Natural killer cell treated with Interleukin-12 subunit alpha and Interleukin-12 subunit beta and Interleukin-15 and Interleukin-18, amount 100 ng/mL, for 72 hours (primary cell): ENCODE measurements around the gene KIF1A. TPM values are rescaled to one million over a fixed set of nuclear protein-coding genes. Genes with fewer than 3 reads are reported as not detected.

Experiments
- ATAC-seq, 2 donors: fragments of 150-1000 bp; cut with Tn5 transposase in 1 of 2; sonication (Bioruptor Pico), chemical (Tn5 transposase) in 1 of 2; 2 replicates each; pipeline ENCODE4 v1.10.0; 2021
- DNase-seq: peaks from one replicate; pipeline ENCODE4 v3.0.0; 2022; ENCODE audit warnings: low spot score
- H3K27ac Mint-ChIP-seq, 2 donors: 1 replicate in 1 of 2; 2 replicates in 1 of 2; pipeline ENCODE4 v1.8.0; 2022; ENCODE audit warnings: mixed read lengths in 2 of 2, mild to moderate bottlenecking in 1 of 2, moderate library complexity in 1 of 2
- H3K27me3 Mint-ChIP-seq, 2 donors: 1 replicate in 1 of 2; 2 replicates in 1 of 2; pipeline ENCODE4 v1.8.0; 2022; ENCODE audit warnings: mixed read lengths in 2 of 2
- H3K36me3 Mint-ChIP-seq: one replicate; pipeline ENCODE4 v1.8.0; 2022; ENCODE audit warnings: mixed read lengths
- H3K4me1 Mint-ChIP-seq, 2 donors: 1 replicate in 1 of 2; 2 replicates in 1 of 2; pipeline ENCODE4 v1.8.0; 2022; ENCODE audit warnings: low read depth in 2 of 2, mixed read lengths in 2 of 2, mild to moderate bottlenecking in 1 of 2
- H3K4me3 Mint-ChIP-seq: one replicate; pipeline ENCODE4 v1.8.0; 2022; ENCODE audit warnings: mixed read lengths
- H3K9me3 Mint-ChIP-seq: 2 replicates; pipeline ENCODE4 v1.8.0; 2022; ENCODE audit warnings: mixed read lengths
- total RNA-seq, 2 donors: library from RNA; stranded (reverse); gene quantifications; one replicate each; pipeline ENCODE4 v1.2.3, GENCODE V29; 2022

KIF1A gene
- total RNA-seq, 2 donors from 2014 or later = 0.45 TPM; not detected in 1

- no peaks in the 10 kb centered on the region for H3K36me3 Mint-ChIP-seq
- H3K27me3 Mint-ChIP-seq = peaks cover 0 to 4% of the 10 kb centered on the region in 2 donors
- H3K9me3 Mint-ChIP-seq = no peaks in the 10 kb centered on the region
- peak overlapping the region in 1 of 2 donors; percentile 28 for H3K27ac Mint-ChIP-seq
- ATAC-seq (no peak), DNase-seq (no peak)
- H3K4me3 Mint-ChIP-seq = no peak overlapping the region
- H3K4me1 Mint-ChIP-seq = peaks cover 0 to 5% of the 10 kb centered on the region in 2 donors
Observed at GRCh38 chr2:240835528-240835927, 15.5 kb upstream of the KIF1A start.

- H3K9me3 Mint-ChIP-seq = no peaks in the 10 kb centered on the region
- DNase-seq (no peak), ATAC-seq (no peak)
- peaks cover 0 to 5% of the 10 kb centered on the region in 2 donors for H3K4me1 Mint-ChIP-seq
- H3K4me3 Mint-ChIP-seq = no peak overlapping the region
- no peaks in the 10 kb centered on the region for H3K36me3 Mint-ChIP-seq
- peaks cover 0 to 4% of the 10 kb centered on the region in 2 donors for H3K27me3 Mint-ChIP-seq
- no peak overlapping the region for H3K27ac Mint-ChIP-seq
Observed at GRCh38 chr2:240834377-240834975, 14.5 kb upstream of the KIF1A start.

- ATAC-seq (no peak), DNase-seq (no peak)
- H3K27me3 Mint-ChIP-seq = peaks cover 3 to 11% of the 10 kb centered on the region in 2 donors
- no peaks in the 10 kb centered on the region for H3K36me3 Mint-ChIP-seq
- no peak overlapping the region for H3K4me3 Mint-ChIP-seq
- H3K27ac Mint-ChIP-seq = no peak overlapping the region
- peaks cover 0 to 5% of the 10 kb centered on the region in 2 donors for H3K4me1 Mint-ChIP-seq
- H3K9me3 Mint-ChIP-seq = no peaks in the 10 kb centered on the region
Observed at GRCh38 chr2:240833724-240834285, 13.8 kb upstream of the KIF1A start.

- H3K27me3 Mint-ChIP-seq = peaks cover 5 to 16% of the 10 kb centered on the region in 2 donors
- peaks cover 0 to 5% of the 10 kb centered on the region in 2 donors for H3K4me1 Mint-ChIP-seq
- H3K9me3 Mint-ChIP-seq = no peaks in the 10 kb centered on the region
- no peaks in the 10 kb centered on the region for H3K36me3 Mint-ChIP-seq
- DNase-seq = no peak
- ATAC-seq = no peak
- no peak overlapping the region for H3K4me3 Mint-ChIP-seq
- no peak overlapping the region for H3K27ac Mint-ChIP-seq
Observed at GRCh38 chr2:240832921-240833494, 13.0 kb upstream of the KIF1A start.

GRCh38 chr2:240832205-240832727 is 12.2 kb upstream of the KIF1A start:
- H3K36me3 Mint-ChIP-seq = no peaks in the 10 kb centered on the region
- H3K4me3 Mint-ChIP-seq = peak overlapping the region; percentile 72

GRCh38 chr2:240831594-240832204 is 11.7 kb upstream of the KIF1A start:
- Mint-ChIP-seq H3K36me3 (no peaks in the 10 kb centered on the region), H3K9me3 (no peaks in the 10 kb centered on the region), H3K27me3 (peaks cover 5 to 26% of the 10 kb centered on the region in 2 donors), H3K4me1 (peaks cover 0 to 5% of the 10 kb centered on the region in 2 donors), H3K4me3 (peak overlapping the region; percentile 72), H3K27ac (no peak overlapping the region)
- ATAC-seq (no peak), DNase-seq (no peak)

More at GRCh38 chr2:240832205-240832727, 12.2 kb upstream of the KIF1A start:
- H3K27me3 Mint-ChIP-seq = peaks cover 5 to 24% of the 10 kb centered on the region in 2 donors
- no peaks in the 10 kb centered on the region for H3K9me3 Mint-ChIP-seq
- ATAC-seq = peak; percentile 96 to 97
- DNase-seq = peak; percentile 98
- no peak overlapping the region for H3K27ac Mint-ChIP-seq
- peaks cover 0 to 5% of the 10 kb centered on the region in 2 donors for H3K4me1 Mint-ChIP-seq

GRCh38 chr2:240825476-240825875 is 5.5 kb upstream of the KIF1A start:
- ATAC-seq = no peak
- Mint-ChIP-seq H3K36me3 (no peaks in the 10 kb centered on the region), H3K27me3 (peaks cover 44 to 77% of the 10 kb centered on the region in 2 donors), H3K4me3 (no peak overlapping the region), H3K9me3 (no peaks in the 10 kb centered on the region), H3K4me1 (peaks cover 0 to 3% of the 10 kb centered on the region in 2 donors), H3K27ac (no peak overlapping the region)
- no peak for DNase-seq

- no peak for DNase-seq
Observed at GRCh38 chr2:240823449-240824336, 3.7 kb upstream of the KIF1A start.

GRCh38 chr2:240822280-240822847 is 2.3 kb upstream of the KIF1A start:
- no peaks in the 10 kb centered on the region for H3K9me3 Mint-ChIP-seq
- DNase-seq (no peak), ATAC-seq (no peak)
- no peak overlapping the region for H3K27ac Mint-ChIP-seq
- H3K36me3 Mint-ChIP-seq = no peaks in the 10 kb centered on the region
- H3K4me3 Mint-ChIP-seq = no peak overlapping the region
- H3K27me3 Mint-ChIP-seq = peaks cover 44 to 54% of the 10 kb centered on the region in 2 donors
- peaks cover 0 to 3% of the 10 kb centered on the region in 2 donors for H3K4me1 Mint-ChIP-seq

More at GRCh38 chr2:240823449-240824336, 3.7 kb upstream of the KIF1A start:
- no peak overlapping the region for H3K27ac Mint-ChIP-seq
- H3K27me3 Mint-ChIP-seq = peaks cover 41 to 66% of the 10 kb centered on the region in 2 donors
- H3K4me1 Mint-ChIP-seq = peaks cover 0 to 3% of the 10 kb centered on the region in 2 donors
- no peaks in the 10 kb centered on the region for H3K9me3 Mint-ChIP-seq
- H3K4me3 Mint-ChIP-seq = no peak overlapping the region
- no peak for ATAC-seq
- no peaks in the 10 kb centered on the region for H3K36me3 Mint-ChIP-seq

- Mint-ChIP-seq H3K27me3 (peaks cover 43 to 48% of the 10 kb centered on the region in 2 donors), H3K9me3 (no peaks in the 10 kb centered on the region), H3K27ac (no peak overlapping the region), H3K4me1 (peaks cover 0 to 3% of the 10 kb centered on the region in 2 donors), H3K4me3 (no peak overlapping the region), H3K36me3 (no peaks in the 10 kb centered on the region)
- DNase-seq = no peak
- ATAC-seq = no peak
Observed at GRCh38 chr2:240821429-240821778, 1.4 kb upstream of the KIF1A start.

GRCh38 chr2:240820607-240821428 is 799 bp upstream of the KIF1A start:
- Mint-ChIP-seq H3K4me1 (peaks cover 0 to 3% of the 10 kb centered on the region in 2 donors), H3K4me3 (no peak overlapping the region), H3K36me3 (no peaks in the 10 kb centered on the region), H3K27me3 (peaks cover 44 to 50% of the 10 kb centered on the region in 2 donors), H3K9me3 (no peaks in the 10 kb centered on the region), H3K27ac (no peak overlapping the region)
- ATAC-seq (no peak), DNase-seq (no peak)

- H3K27me3 Mint-ChIP-seq = peaks cover 33 to 38% of the 10 kb centered on the region in 2 donors
- H3K36me3 Mint-ChIP-seq = no peaks in the 10 kb centered on the region
- H3K4me3 Mint-ChIP-seq = no peak overlapping the region
- no peak for ATAC-seq
- no peak for DNase-seq
- no peak overlapping the region for H3K27ac Mint-ChIP-seq
- no peaks in the 10 kb centered on the region for H3K9me3 Mint-ChIP-seq
- H3K4me1 Mint-ChIP-seq = peaks cover 0 to 3% of the 10 kb centered on the region in 2 donors
Observed at GRCh38 chr2:240819126-240819857, 727 bp downstream of the KIF1A start.
